ENCODE data around the gene PPP4R3A. TPM values are rescaled to one million over a fixed set of nuclear protein-coding genes. Genes with fewer than 3 reads are reported as not detected.
"Not testable (repeated sequence)": the region's sequence is repeated elsewhere in the genome, so short reads cannot be mapped to it uniquely, and the experiment has no call there.

PPP4R3A gene
- total RNA-seq, 2 donors from 2014 or later: 118 to 143 TPM

DNA sequence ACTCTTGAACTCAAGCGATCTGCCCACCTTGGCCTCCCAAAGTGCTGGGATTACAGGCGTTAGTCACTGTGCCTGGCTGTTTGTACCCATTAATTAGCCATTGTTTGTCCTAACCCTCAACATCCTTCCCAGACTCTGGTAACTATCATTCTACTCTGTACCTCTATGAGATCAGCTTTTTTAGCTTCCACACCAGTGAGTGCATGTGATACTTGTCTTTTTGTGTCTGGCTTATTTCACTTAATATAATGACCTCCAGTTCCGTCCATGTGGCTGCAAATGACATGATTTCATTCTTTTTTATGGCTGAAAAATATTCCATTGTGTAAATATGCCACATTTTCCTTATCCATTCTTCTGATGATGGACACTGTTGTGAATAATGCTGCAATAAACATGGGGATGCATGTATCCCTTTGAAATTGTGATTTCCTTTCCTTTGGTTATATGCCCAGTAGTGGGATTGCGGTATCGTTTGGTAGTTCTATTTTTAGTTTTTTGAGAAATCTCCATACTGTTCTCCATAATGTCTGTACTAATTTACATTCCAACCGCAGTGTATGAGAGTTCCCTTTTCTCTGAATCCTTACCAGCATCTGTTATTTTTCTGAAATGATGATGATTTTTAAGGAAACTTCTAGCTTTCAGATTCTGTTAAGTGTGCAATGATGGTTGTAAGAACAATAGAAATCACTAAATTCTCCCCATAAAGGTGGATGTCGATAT lies 6.7 kb upstream of the PPP4R3A start:
- ATAC-seq (replicated peaks): no peak
- no peaks in the 10 kb centered on the region for H3K4me1 Mint-ChIP-seq

GRCh38 chr14:91515979-91516378 lies 5.9 kb upstream of the PPP4R3A start:
- no peak overlapping the region for H3K27ac Mint-ChIP-seq
- no peak overlapping the region for H3K4me3 Mint-ChIP-seq
- ATAC-seq (replicated peaks): no peak
- H3K9me3 Mint-ChIP-seq: no peaks in the 10 kb centered on the region
- no peaks in the 10 kb centered on the region for H3K27me3 Mint-ChIP-seq
- peaks cover 3% of the 10 kb centered on the region for H3K4me1 Mint-ChIP-seq
- no peaks in the 10 kb centered on the region for H3K36me3 Mint-ChIP-seq (ENCODE audit: low read depth)

More for the DNA sequence above, 6.7 kb upstream of the PPP4R3A start:
- no peaks in the 10 kb centered on the region for H3K9me3 Mint-ChIP-seq
- no peak overlapping the region for H3K4me3 Mint-ChIP-seq
- H3K27ac Mint-ChIP-seq: no peak overlapping the region
- no peaks in the 10 kb centered on the region for H3K36me3 Mint-ChIP-seq (ENCODE audit: low read depth)
- no peaks in the 10 kb centered on the region for H3K27me3 Mint-ChIP-seq

- no peaks in the 10 kb centered on the region for H3K27me3 Mint-ChIP-seq
- peaks cover 4% of the 10 kb centered on the region for H3K4me1 Mint-ChIP-seq
- H3K27ac Mint-ChIP-seq: peak overlapping the region; percentile 99
- H3K4me3 Mint-ChIP-seq: peak overlapping the region; percentile 93
- H3K36me3 Mint-ChIP-seq (ENCODE audit: low read depth): peaks cover 36% of the 10 kb centered on the region
- ATAC-seq (replicated peaks): no peak
- no peaks in the 10 kb centered on the region for H3K9me3 Mint-ChIP-seq
These were observed 903 bp upstream of the PPP4R3A start for GRCh38 chr14:91511043-91511383.

DNA sequence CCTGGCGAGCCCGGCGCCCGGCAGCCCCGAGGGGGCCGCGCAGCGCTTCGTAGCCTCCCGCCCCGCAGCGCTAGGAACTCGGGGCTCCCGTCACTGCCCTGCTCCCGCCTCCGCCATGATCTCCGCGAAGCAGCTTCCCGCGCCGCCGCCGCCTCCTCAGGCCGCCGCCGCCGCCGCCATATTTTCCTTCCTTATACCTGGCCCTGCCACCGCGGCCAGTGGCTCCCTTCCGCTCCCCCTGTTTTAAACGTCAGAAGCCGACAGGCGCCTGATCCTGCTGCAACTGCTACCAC lies 286 bp downstream of the PPP4R3A start:
- H3K4me3 Mint-ChIP-seq: peak overlapping the region; percentile 93
- H3K36me3 Mint-ChIP-seq (ENCODE audit: low read depth): peaks cover 48% of the 10 kb centered on the region
- no peaks in the 10 kb centered on the region for H3K9me3 Mint-ChIP-seq
- H3K27ac Mint-ChIP-seq: peak overlapping the region; percentile 99
- ATAC-seq (replicated peaks): peak; percentile 51
- H3K27me3 Mint-ChIP-seq: no peaks in the 10 kb centered on the region
- H3K4me1 Mint-ChIP-seq: peaks cover 4% of the 10 kb centered on the region

- Mint-ChIP-seq H3K4me3 (peak overlapping the region; percentile 93), H3K27ac (peak overlapping the region; percentile 99), H3K27me3 (no peaks in the 10 kb centered on the region), H3K36me3 (ENCODE audit: low read depth) (peaks cover 54% of the 10 kb centered on the region), H3K9me3 (no peaks in the 10 kb centered on the region), H3K4me1 (peaks cover 4% of the 10 kb centered on the region)
- ATAC-seq (replicated peaks): peak; percentile 4
These were observed 830 bp downstream of the PPP4R3A start for GRCh38 chr14:91509083-91509877.

GRCh38 chr14:91508105-91508504 lies 2.0 kb downstream of the PPP4R3A start:
- Mint-ChIP-seq H3K27ac (peak overlapping the region; percentile 78), H3K4me1 (peaks cover 11% of the 10 kb centered on the region), H3K9me3 (no peaks in the 10 kb centered on the region), H3K36me3 (ENCODE audit: low read depth) (peaks cover 65% of the 10 kb centered on the region), H3K27me3 (no peaks in the 10 kb centered on the region), H3K4me3 (peak overlapping the region; percentile 93)
- no peak for ATAC-seq (replicated peaks)

GRCh38 chr14:91506226-91506625 lies 3.9 kb downstream of the PPP4R3A start:
- no peaks in the 10 kb centered on the region for H3K27me3 Mint-ChIP-seq
- peak overlapping the region; percentile 49 for H3K4me3 Mint-ChIP-seq
- H3K36me3 Mint-ChIP-seq (ENCODE audit: low read depth): peaks cover 84% of the 10 kb centered on the region
- H3K27ac Mint-ChIP-seq: no peak overlapping the region
- no peaks in the 10 kb centered on the region for H3K9me3 Mint-ChIP-seq
- ATAC-seq (replicated peaks): no peak
- H3K4me1 Mint-ChIP-seq: peaks cover 15% of the 10 kb centered on the region

GRCh38 chr14:91503000-91503504 lies 7.1 kb downstream of the PPP4R3A start:
- H3K9me3 Mint-ChIP-seq: no peaks in the 10 kb centered on the region
- ATAC-seq (replicated peaks): no peak
- peaks cover 94% of the 10 kb centered on the region for H3K36me3 Mint-ChIP-seq (ENCODE audit: low read depth)
- H3K27ac Mint-ChIP-seq: peak overlapping the region; percentile 44
- H3K4me3 Mint-ChIP-seq: peak overlapping the region; percentile 15
- H3K4me1 Mint-ChIP-seq: peaks cover 20% of the 10 kb centered on the region
- no peaks in the 10 kb centered on the region for H3K27me3 Mint-ChIP-seq

GRCh38 chr14:91501951-91502930 lies 7.9 kb downstream of the PPP4R3A start:
- Mint-ChIP-seq H3K27me3 (no peaks in the 10 kb centered on the region), H3K4me3 (peak overlapping the region; percentile 16), H3K36me3 (ENCODE audit: low read depth) (peaks cover 98% of the 10 kb centered on the region), H3K4me1 (peaks cover 26% of the 10 kb centered on the region), H3K27ac (no peak overlapping the region), H3K9me3 (no peaks in the 10 kb centered on the region)
- no peak for ATAC-seq (replicated peaks)

- Mint-ChIP-seq H3K27me3 (no peaks in the 10 kb centered on the region), H3K36me3 (ENCODE audit: low read depth) (peaks cover 99% of the 10 kb centered on the region), H3K4me3 (no peak overlapping the region), H3K9me3 (no peaks in the 10 kb centered on the region), H3K27ac (no peak overlapping the region), H3K4me1 (peaks cover 35% of the 10 kb centered on the region)
- no peak for ATAC-seq (replicated peaks)
These were observed 8.8 kb downstream of the PPP4R3A start for GRCh38 chr14:91501348-91501747.

- Mint-ChIP-seq H3K36me3 (ENCODE audit: low read depth) (peaks cover 89% of the 10 kb centered on the region), H3K9me3 (no peaks in the 10 kb centered on the region), H3K4me3 (peak overlapping the region; percentile 50), H3K27ac (peak overlapping the region; percentile 67), H3K27me3 (no peaks in the 10 kb centered on the region), H3K4me1 (peaks cover 53% of the 10 kb centered on the region)
- ATAC-seq (replicated peaks): no peak
These were observed 13.3 kb downstream of the PPP4R3A start for GRCh38 chr14:91496790-91497189.

GRCh38 chr14:91494392-91495065 lies 15.6 kb downstream of the PPP4R3A start:
- Mint-ChIP-seq H3K4me3 (peak overlapping the region; percentile 50), H3K4me1 (peaks cover 48% of the 10 kb centered on the region), H3K36me3 (ENCODE audit: low read depth) (peaks cover 84% of the 10 kb centered on the region), H3K27ac (peak overlapping the region; percentile 73)
- H3K27me3 Mint-ChIP-seq, H3K9me3 Mint-ChIP-seq: not testable (repeated sequence)
- peak; percentile 92 for ATAC-seq (replicated peaks)

GRCh38 chr14:91493169-91493568 lies 16.9 kb downstream of the PPP4R3A start:
- Mint-ChIP-seq H3K36me3 (ENCODE audit: low read depth) (peaks cover 81% of the 10 kb centered on the region), H3K9me3 (no peaks in the 10 kb centered on the region), H3K4me1 (peaks cover 44% of the 10 kb centered on the region), H3K27me3 (no peaks in the 10 kb centered on the region), H3K27ac (no peak overlapping the region), H3K4me3 (no peak overlapping the region)
- ATAC-seq (replicated peaks): no peak

- peaks cover 94% of the 10 kb centered on the region for H3K36me3 Mint-ChIP-seq (ENCODE audit: low read depth)
- H3K9me3 Mint-ChIP-seq: no peaks in the 10 kb centered on the region
- H3K27ac Mint-ChIP-seq: peak overlapping the region; percentile 69
- peaks cover 21% of the 10 kb centered on the region for H3K4me1 Mint-ChIP-seq
- ATAC-seq (replicated peaks): peak; percentile 75
- H3K27me3 Mint-ChIP-seq: no peaks in the 10 kb centered on the region
- H3K4me3 Mint-ChIP-seq: peak overlapping the region; percentile 29
These were observed 25.4 kb downstream of the PPP4R3A start for GRCh38 chr14:91484744-91485143.
